HG03108 (cell line): ENCODE results near the gene SAMD3.
"Not testable (repeated sequence)": the region's sequence is repeated elsewhere in the genome, so short reads cannot be mapped to it uniquely, and the experiment has no call there.

Source experiments
- ATAC-seq: cut with Tn5 transposase; IDR thresholded peaks from one replicate; pipeline ENCODE4 v1.9.1; 2021; ENCODE audit warnings: moderate library complexity; ENCODE audit not compliant: unreplicated experiment

The SAMD3 gene

DNA sequence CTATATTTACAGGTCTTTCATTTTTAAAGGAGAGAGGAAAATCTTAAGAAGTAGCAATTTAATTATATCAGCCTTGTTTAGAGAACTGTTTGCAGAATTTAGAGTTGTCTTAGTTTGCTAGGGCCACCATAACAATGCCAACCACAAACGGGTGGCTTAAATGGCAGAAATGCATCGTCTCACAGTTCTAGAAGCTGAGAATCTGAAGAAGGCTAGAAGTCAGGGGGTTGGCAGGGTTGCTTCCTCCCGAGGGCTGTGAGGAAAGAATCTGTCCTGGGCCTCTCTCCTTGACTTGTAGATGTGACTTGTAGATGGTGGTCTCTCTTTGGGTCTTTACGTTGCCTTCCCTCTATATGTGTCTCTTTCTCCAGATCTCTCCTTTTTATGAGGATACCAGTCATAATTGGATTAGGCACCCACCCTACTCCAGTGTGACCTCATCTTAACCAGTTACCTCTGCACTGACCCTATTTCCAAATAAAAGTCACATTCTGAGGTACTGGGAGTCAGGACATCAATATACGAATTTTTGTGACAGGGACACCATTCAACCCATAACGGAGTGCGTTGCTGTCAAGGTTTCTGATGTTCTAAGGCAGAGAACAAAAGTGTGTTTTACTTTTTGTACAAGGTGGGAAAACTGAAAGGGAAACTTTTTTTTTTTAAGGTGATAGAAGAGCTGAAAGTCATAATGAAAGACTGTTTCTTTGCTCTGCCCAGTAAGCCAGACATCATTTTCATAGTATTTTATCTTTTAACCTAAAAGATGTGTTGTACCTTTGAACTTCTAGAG lies 84.4 kb downstream of the SAMD3 start:
- peak; percentile 51 for ATAC-seq

DNA sequence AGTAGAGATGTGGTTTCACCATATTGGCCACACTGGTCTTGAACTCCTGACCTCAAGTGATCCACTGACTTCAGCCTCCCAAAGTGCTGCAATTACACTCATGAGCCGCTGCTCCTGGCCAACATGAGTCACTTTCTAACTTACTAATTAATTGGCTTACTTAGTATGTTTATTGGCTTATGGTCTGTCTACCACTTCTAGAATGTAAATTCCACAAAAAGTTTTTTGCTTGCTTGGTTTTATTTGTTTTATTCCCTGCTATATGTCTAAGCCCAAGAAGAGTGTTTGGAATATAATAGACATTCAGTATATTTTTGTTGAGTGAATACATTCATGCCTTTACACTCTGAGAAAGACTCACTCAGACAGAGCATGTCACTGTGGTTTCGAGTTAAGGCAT lies 86.0 kb downstream of the SAMD3 start:
- no peak for ATAC-seq

- ATAC-seq = no peak
Observed at GRCh38 chr6:130134582-130134981, 88.2 kb downstream of the SAMD3 start.

DNA sequence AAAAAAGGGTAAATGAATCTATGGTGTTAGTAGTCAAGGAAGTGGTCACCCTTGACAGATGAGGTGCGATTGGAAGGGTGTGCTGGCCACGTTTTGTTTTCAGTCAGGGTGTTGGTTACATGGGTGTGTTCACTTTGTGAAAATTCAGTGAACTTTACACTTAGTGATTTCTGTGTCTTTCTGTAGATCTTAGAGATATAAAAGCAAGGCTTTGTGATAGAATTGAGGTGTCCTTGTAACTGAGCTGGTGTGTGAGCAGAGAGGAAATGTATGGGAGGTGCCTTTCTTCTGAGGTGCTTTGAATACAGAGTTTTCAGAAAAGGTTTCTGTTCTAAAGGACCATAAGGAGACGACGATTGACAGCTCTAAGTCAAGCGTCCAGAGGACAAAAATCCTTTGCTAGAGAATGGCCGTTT lies 90.5 kb downstream of the SAMD3 start:
- ATAC-seq = peak; percentile 82

DNA sequence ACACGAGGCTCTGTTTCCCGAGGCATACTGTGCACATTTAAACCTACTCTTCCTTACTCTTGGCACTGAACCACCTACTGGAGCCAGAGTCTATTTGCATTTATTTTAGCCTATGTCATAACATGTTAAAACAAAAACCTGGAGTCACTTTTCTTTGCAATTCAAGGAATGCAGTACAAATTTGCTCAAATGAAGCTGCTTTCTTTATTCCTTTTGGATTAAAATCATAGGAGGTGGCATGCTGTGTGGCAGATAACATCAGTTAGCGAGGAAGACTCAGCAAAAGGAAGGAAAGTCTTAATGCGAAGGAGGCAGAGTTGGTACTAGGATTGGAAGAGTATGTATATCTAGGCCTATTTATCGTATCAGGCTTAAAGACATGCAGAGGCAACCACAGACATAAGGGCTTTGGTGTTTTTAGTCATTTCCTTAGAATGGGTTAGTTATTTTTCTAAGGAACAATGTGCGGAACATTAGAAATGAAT lies 92.9 kb downstream of the SAMD3 start:
- ATAC-seq = no peak

GRCh38 chr6:130128326-130128725 lies 94.4 kb downstream of the SAMD3 start:
- ATAC-seq = no peak

GRCh38 chr6:130127195-130127594 lies 95.6 kb downstream of the SAMD3 start:
- ATAC-seq = no peak

DNA sequence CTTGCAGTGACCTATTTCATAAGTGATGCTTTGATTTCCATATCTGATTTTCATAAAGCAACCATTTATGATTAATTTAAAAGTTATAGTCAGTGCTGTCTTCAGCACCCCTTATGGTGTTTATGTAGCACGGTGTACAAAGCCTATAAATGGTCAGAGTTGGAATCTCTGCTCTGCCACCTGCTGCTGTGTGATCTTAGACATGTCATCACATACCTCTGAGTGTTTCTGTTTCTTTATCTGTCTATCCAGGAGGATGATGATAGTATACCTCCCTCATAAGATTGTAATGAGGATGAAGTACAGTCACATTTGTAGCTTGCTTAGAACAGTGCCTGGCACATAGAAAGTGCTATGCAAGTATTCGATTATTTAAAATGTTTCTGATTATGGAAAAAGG lies 100.5 kb downstream of the SAMD3 start:
- ATAC-seq = no peak

DNA sequence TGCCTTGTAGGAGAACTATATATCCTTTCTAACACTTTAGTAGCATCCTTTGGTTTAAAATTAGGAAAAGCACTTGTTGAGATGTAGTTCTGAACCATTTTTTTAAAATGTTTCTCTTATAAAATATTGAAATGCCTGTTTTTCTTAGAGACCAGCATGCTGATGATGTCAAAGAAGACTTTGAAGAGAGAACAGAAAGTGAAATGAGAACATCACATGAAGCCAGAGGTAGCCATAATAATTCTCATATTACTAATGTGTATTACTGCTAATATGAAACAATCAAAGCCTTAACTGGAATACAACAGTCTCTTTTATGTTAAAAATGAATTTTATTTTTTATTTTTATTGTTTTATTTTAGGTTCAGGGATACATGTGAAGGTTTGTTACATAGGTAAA lies 102.0 kb downstream of the SAMD3 start:
- no peak for ATAC-seq

- ATAC-seq = no peak
Observed at GRCh38 chr6:130119211-130119610, 103.5 kb downstream of the SAMD3 start.

DNA sequence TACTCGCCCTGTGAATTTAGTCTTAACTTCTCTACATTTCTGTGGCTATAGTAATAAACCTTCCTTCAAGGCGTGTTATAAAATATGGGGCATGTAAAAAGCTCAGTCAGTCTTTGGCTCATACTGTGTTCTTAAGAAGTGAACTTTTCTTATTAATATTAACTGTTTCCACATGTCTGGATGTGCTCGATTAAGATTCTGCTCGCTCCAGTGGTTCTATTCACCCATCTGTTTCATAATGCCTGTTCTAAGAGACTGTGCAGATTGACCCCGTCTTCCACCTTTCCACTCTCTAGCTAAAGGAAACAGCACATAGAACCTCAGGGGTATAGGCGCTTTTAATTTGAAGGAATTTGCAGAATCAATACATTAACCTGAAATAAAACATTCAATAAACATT lies 104.5 kb downstream of the SAMD3 start:
- ATAC-seq = no peak

- not testable (repeated sequence) for ATAC-seq
Observed at GRCh38 chr6:130117187-130117701, 105.5 kb downstream of the SAMD3 start.

DNA sequence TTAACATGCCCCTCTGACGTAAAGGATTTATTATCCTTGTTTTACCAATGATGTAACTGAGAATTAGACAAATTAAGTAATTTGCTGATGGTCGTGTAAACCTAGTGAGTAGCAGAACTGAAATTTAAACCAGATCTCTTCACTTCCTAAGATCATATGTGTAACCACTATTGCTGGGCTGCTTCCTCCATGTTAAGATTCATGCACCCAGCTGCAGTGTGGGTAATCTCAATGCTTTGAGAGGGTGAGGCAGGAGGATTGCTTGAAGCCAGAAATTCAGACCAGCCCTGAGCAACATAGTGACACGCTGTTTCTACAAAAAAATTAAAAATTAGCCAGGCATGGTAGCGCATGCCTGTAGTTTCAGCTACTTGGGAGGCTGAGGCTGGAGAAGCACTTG lies 106.5 kb downstream of the SAMD3 start:
- no peak for ATAC-seq

- ATAC-seq = peak; percentile 96
Observed at GRCh38 chr6:130115036-130115435, 107.7 kb downstream of the SAMD3 start.

GRCh38 chr6:130113201-130113710 lies 109.5 kb downstream of the SAMD3 start:
- no peak for ATAC-seq

DNA sequence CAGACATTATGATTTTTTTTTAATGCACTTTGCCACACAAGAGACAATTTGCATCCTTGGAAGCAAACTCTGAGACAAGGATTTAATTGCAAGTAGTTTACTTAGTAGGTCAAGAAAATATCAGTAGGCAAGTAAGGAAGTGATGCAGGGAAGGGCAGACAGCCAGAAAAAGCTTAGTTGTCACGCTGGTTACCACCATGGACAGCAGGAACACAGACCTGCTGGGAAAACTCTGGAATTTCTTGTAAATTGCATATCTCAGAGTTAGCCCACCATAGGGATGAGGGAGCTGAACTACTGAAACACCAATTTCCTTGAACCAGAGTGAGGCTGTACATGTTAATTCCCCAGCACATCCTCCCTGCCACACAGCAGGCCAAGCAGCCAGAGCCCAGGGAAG lies 111.7 kb downstream of the SAMD3 start:
- ATAC-seq = no peak

- no peak for ATAC-seq
Observed at GRCh38 chr6:130107710-130108109, 115.0 kb downstream of the SAMD3 start.

GRCh38 chr6:130105996-130106704 lies 116.6 kb downstream of the SAMD3 start:
- ATAC-seq = peak; percentile 86

- no peak for ATAC-seq
Observed at GRCh38 chr6:130099119-130099518, 123.6 kb downstream of the SAMD3 start.

DNA sequence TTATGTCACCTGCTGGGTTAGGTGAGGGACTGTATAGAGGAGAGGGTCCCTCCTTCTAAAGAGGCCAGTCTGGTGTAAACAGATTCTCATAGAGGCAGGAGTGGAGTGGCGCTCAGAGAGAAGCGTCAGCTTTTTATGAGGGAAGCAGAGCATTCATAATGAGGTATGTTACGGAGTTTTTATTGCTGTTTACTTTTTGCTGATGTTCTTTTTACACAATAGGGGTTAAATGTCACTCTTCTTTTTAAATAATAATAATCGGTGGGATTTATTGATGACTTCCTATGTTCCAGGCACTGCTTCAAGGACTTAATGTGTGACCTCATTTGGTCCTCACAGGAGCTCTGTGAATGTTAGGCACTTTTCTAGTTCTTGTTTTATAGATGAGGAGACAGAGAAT lies 124.4 kb downstream of the SAMD3 start:
- no peak for ATAC-seq
